Measurements from ENCODE around the gene DNAJC10.
A peak's percentile ranks its signal among the peaks of the same experiment; 100 is the strongest.

DNAJC10 gene

GRCh38 chr2:182784777-182785176 lies 68.7 kb downstream of the DNAJC10 start:
- peak; percentile 30 to 42 for DNase-seq

GRCh38 chr2:182792441-182792840 lies 76.4 kb downstream of the DNAJC10 start:
- TF ChIP-seq GATA1 (IDR thresholded peaks at IDR 0.05; ENCODE audit: low read depth, low read length) (no peak), POLR2A (IDR thresholded peaks at IDR 0.05; ENCODE audit: low read length) (no peak)
- DNase-seq: no peak

More at GRCh38 chr2:182784777-182785176, 68.7 kb downstream of the DNAJC10 start:
- TF ChIP-seq POLR2A (IDR thresholded peaks at IDR 0.05; ENCODE audit: low read length): no peak
- no peak for TF ChIP-seq GATA1 (IDR thresholded peaks at IDR 0.05; ENCODE audit: low read depth, low read length)

- TF ChIP-seq POLR2A (IDR thresholded peaks at IDR 0.05; ENCODE audit: low read length) (no peak), GATA1 (IDR thresholded peaks at IDR 0.05; ENCODE audit: low read depth, low read length) (no peak)
Observed at GRCh38 chr2:182798736-182799135, 82.7 kb downstream of the DNAJC10 start.

GRCh38 chr2:182804128-182804527 lies 88.1 kb downstream of the DNAJC10 start:
- TF ChIP-seq POLR2A (IDR thresholded peaks at IDR 0.05; ENCODE audit: low read length) (no peak), GATA1 (IDR thresholded peaks at IDR 0.05; ENCODE audit: low read depth, low read length) (no peak)
- no peak for DNase-seq

More at GRCh38 chr2:182798736-182799135, 82.7 kb downstream of the DNAJC10 start:
- DNase-seq: no peak

- TF ChIP-seq GATA1 (IDR thresholded peaks at IDR 0.05; ENCODE audit: low read depth, low read length): no peak
- no peak for TF ChIP-seq POLR2A (IDR thresholded peaks at IDR 0.05; ENCODE audit: low read length)
- DNase-seq: no peak
Observed at GRCh38 chr2:182807319-182807718, 91.3 kb downstream of the DNAJC10 start.

GRCh38 chr2:182810087-182810486 lies 94.0 kb downstream of the DNAJC10 start:
- TF ChIP-seq POLR2A (IDR thresholded peaks at IDR 0.05; ENCODE audit: low read length): no peak
- no peak for TF ChIP-seq GATA1 (IDR thresholded peaks at IDR 0.05; ENCODE audit: low read depth, low read length)
- DNase-seq: no peak

GRCh38 chr2:182814380-182814779 lies 98.3 kb downstream of the DNAJC10 start:
- no peak for TF ChIP-seq GATA1 (IDR thresholded peaks at IDR 0.05; ENCODE audit: low read depth, low read length)
- no peak for TF ChIP-seq POLR2A (IDR thresholded peaks at IDR 0.05; ENCODE audit: low read length)
- no peak for DNase-seq

GRCh38 chr2:182814804-182815203 lies 98.7 kb downstream of the DNAJC10 start:
- no peak for TF ChIP-seq POLR2A (IDR thresholded peaks at IDR 0.05; ENCODE audit: low read length)
- no peak for TF ChIP-seq GATA1 (IDR thresholded peaks at IDR 0.05; ENCODE audit: low read depth, low read length)
- DNase-seq: no peak

- DNase-seq: no peak
- TF ChIP-seq GATA1 (IDR thresholded peaks at IDR 0.05; ENCODE audit: low read depth, low read length): no peak
Observed at GRCh38 chr2:182816866-182817265, 100.8 kb downstream of the DNAJC10 start.

GRCh38 chr2:182817558-182817957 lies 101.5 kb downstream of the DNAJC10 start:
- no peak for TF ChIP-seq GATA1 (IDR thresholded peaks at IDR 0.05; ENCODE audit: low read depth, low read length)
- no peak for TF ChIP-seq POLR2A (IDR thresholded peaks at IDR 0.05; ENCODE audit: low read length)
- DNase-seq: no peak

GRCh38 chr2:182818501-182818900 lies 102.4 kb downstream of the DNAJC10 start:
- no peak for DNase-seq
- TF ChIP-seq POLR2A (IDR thresholded peaks at IDR 0.05; ENCODE audit: low read length): no peak
- no peak for TF ChIP-seq GATA1 (IDR thresholded peaks at IDR 0.05; ENCODE audit: low read depth, low read length)

- no peak for TF ChIP-seq POLR2A (IDR thresholded peaks at IDR 0.05; ENCODE audit: low read length)
- no peak for TF ChIP-seq GATA1 (IDR thresholded peaks at IDR 0.05; ENCODE audit: low read depth, low read length)
- DNase-seq: no peak
Observed at GRCh38 chr2:182818925-182819324, 102.9 kb downstream of the DNAJC10 start.

GRCh38 chr2:182819412-182819811 lies 103.4 kb downstream of the DNAJC10 start:
- TF ChIP-seq GATA1 (IDR thresholded peaks at IDR 0.05; ENCODE audit: low read depth, low read length) (no peak), POLR2A (IDR thresholded peaks at IDR 0.05; ENCODE audit: low read length) (no peak)
- DNase-seq: no peak

GRCh38 chr2:182821182-182821581 lies 105.1 kb downstream of the DNAJC10 start:
- peak in 1 of 2 experiments; percentile 5 for DNase-seq
- no peak for TF ChIP-seq POLR2A (IDR thresholded peaks at IDR 0.05; ENCODE audit: low read length)
- no peak for TF ChIP-seq GATA1 (IDR thresholded peaks at IDR 0.05; ENCODE audit: low read depth, low read length)

GRCh38 chr2:182822733-182823132 lies 106.7 kb downstream of the DNAJC10 start:
- no peak for DNase-seq
- no peak for TF ChIP-seq POLR2A (IDR thresholded peaks at IDR 0.05; ENCODE audit: low read length)

All from erythroblast (primary cell).